Activated CD8-positive, alpha-beta T cell treated with anti-CD3 and anti-CD28 coated beads for 36 hours (primary cell): ENCODE measurements around the gene ASIC3. TPM values are rescaled to one million over a fixed set of nuclear protein-coding genes. Genes with fewer than 3 reads are reported as not detected.
A peak's percentile ranks its signal among the peaks of the same experiment; 100 is the strongest.
"Not testable (repeated sequence)": the region's sequence is repeated elsewhere in the genome, so short reads cannot be mapped to it uniquely, and the experiment has no call there.

ENCODE experiments used
- ATAC-seq: fragments of 200-7000 bp; cut with Tn5 transposase; one replicate; pipeline ENCODE4 v1.10.0; 2021; ENCODE audit warnings: mild to moderate bottlenecking, moderate library complexity
- CTCF ChIA-PET: fragments of 350-600 bp; sonication (Branson Sonifier 250); formaldehyde crosslinking; loops from one replicate; lab custom pipeline; 2021; ENCODE audit warnings: antibody characterized with exemption; lab: Charles Lee
- POLR2A ChIA-PET: fragments of 350-600 bp; sonication (Branson Sonifier 250); formaldehyde crosslinking; loops from one replicate; lab custom pipeline; 2021; ENCODE audit warnings: antibody characterized with exemption; lab: Charles Lee
- DNase-seq: peaks from one replicate; pipeline ENCODE4 v3.0.0-alpha.2; 2020
- H3K27ac Mint-ChIP-seq: one replicate; pipeline ENCODE4 v1.8.0; 2021; ENCODE audit warnings: mild to moderate bottlenecking, mixed read lengths
- H3K27me3 Mint-ChIP-seq: one replicate; pipeline ENCODE4 v1.8.0; 2021; ENCODE audit warnings: mixed read lengths
- H3K36me3 Mint-ChIP-seq: one replicate; pipeline ENCODE4 v1.8.0; 2021; ENCODE audit warnings: low read depth, mixed read lengths
- H3K4me1 Mint-ChIP-seq: one replicate; pipeline ENCODE4 v1.8.0; 2021; ENCODE audit warnings: low read depth, mixed read lengths
- H3K4me3 Mint-ChIP-seq: one replicate; pipeline ENCODE4 v1.8.0; 2021; ENCODE audit warnings: mild to moderate bottlenecking, moderate library complexity, mixed read lengths
- H3K9me3 Mint-ChIP-seq: one replicate; pipeline ENCODE4 v1.8.0; 2021; ENCODE audit warnings: mixed read lengths
- intact Hi-C: fragments of 100-400 bp; cut with micrococcal nuclease; formaldehyde crosslinking; loops from one replicate; pipeline ENCODE4 v1.10.0; 2022
- total RNA-seq, 2 experiments: library from RNA; stranded (reverse); gene quantifications; one replicate each; pipeline ENCODE4 v1.2.3, GENCODE V29; 2021
- TF ChIP-seq, protein P1 (sequence below): fragments of 200-600 bp; IDR thresholded peaks from one replicate; pipeline ENCODE4 v1.8.0; 2022; ENCODE audit warnings: antibody characterized with exemption, mild to moderate bottlenecking

Gene ASIC3
- total RNA-seq, 2 experiments from 2014 or later = 3.7 to 5.8 TPM

DNA sequence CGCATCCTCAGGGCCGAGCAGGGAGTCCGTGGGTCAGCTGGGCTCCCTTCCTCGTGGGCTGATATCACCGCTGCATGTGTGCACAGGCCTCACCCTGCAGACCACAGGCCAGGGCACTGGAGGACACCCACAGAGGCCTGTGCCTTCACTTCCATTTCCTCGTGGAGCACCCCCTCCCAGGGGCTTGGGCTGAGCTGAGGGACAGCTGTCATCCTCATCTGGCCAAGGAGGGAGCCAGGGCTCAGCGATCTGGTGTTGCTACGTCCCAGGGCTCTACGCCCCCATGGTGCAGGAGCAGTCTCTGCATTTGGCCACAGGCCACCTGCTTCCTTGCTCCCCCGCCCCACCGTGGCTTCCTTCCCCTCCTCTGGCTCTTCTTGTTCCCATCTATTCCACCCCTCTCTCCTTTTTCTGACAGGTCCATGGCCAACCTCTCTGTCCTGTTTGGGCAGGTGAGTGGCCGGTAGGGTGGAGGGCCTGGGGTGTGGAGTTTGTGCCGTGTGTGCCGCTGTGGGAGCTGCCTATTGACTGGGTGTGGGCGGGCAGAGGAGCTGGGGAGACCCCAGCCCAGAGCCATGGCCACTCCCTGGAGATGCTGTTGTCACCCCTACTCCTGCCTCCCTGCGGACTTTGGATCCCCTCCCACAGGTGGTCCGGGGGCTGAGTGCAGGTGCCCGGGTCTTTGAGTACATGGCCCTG is 8.3 kb upstream of the ASIC3 start:
- Mint-ChIP-seq H3K27ac (peak overlapping the region; percentile 89), H3K4me1 (peaks cover 20% of the 10 kb centered on the region)

DNA sequence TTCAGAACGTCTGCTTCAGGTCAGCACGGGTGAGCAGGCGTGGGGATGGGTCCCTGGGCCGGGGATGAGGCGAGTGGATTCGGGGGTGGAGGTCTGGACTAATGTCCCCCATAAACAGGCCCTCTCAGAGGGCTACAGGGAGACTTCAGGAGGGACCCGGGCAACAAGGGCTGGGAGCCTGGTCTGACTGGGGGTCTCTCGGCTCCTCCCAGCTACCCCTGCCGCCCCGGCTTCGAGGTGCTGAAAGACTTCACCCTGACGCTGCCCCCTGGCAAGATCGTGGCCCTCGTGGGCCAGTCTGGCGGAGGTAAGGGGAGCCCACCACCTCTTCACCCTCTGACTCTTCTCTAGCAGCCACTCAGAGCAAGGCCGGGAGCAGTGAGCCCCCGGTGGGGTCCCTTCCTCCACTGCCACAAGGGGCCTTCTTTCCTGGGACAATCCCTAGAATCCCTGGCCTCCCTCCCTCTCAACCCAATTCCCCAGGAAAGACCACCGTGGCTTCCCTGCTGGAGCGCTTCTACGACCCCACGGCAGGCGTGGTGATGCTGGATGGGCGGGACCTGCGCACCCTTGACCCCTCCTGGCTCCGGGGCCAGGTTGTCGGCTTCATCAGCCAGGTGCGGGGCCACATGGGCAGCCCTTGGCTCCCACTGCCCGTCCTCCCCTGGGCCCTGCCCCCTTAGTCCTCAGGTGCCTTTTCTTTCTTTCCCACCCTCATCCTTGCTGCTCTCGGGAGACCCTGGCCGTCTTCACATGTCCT is 7.5 kb upstream of the ASIC3 start:
- ATAC-seq (no peak), DNase-seq (no peak)
- ChIA-PET POLR2A (interaction anchor here (1.6 kb wide), 1 partner anchor 10 kb away, joined by 4 read pairs; no protein-coding TSS in a partner anchor), CTCF (interaction anchor here (0.9 to 1.7 kb wide), 2 partner anchors 20 to 23 kb away, joined by 3 to 5 read pairs; no protein-coding TSS in a partner anchor)
- H3K27ac Mint-ChIP-seq = no peak overlapping the region
- no peak overlapping the region for H3K4me3 Mint-ChIP-seq
- intact Hi-C loops = no loop called here
- H3K9me3 Mint-ChIP-seq = no peaks in the 10 kb centered on the region
- no peaks in the 10 kb centered on the region for H3K27me3 Mint-ChIP-seq
- H3K36me3 Mint-ChIP-seq = peaks cover 3% of the 10 kb centered on the region
- peaks cover 20% of the 10 kb centered on the region for H3K4me1 Mint-ChIP-seq
- TF ChIP-seq, protein P1, sequence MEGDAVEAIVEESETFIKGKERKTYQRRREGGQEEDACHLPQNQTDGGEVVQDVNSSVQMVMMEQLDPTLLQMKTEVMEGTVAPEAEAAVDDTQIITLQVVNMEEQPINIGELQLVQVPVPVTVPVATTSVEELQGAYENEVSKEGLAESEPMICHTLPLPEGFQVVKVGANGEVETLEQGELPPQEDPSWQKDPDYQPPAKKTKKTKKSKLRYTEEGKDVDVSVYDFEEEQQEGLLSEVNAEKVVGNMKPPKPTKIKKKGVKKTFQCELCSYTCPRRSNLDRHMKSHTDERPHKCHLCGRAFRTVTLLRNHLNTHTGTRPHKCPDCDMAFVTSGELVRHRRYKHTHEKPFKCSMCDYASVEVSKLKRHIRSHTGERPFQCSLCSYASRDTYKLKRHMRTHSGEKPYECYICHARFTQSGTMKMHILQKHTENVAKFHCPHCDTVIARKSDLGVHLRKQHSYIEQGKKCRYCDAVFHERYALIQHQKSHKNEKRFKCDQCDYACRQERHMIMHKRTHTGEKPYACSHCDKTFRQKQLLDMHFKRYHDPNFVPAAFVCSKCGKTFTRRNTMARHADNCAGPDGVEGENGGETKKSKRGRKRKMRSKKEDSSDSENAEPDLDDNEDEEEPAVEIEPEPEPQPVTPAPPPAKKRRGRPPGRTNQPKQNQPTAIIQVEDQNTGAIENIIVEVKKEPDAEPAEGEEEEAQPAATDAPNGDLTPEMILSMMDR = no peak

More for the DNA sequence above, 8.3 kb upstream of the ASIC3 start:
- H3K36me3 Mint-ChIP-seq = peaks cover 7% of the 10 kb centered on the region
- ATAC-seq (no peak), DNase-seq (no peak)
- H3K27me3 Mint-ChIP-seq = no peaks in the 10 kb centered on the region
- TF ChIP-seq, protein P1 = no peak
- intact Hi-C loops = no loop called here
- H3K4me3 Mint-ChIP-seq = no peak overlapping the region
- CTCF ChIA-PET = interaction anchor here (1.3 to 2.3 kb wide), 3 partner anchors 20 to 142 kb away, joined by 3 to 9 read pairs (median 5); no protein-coding TSS in a partner anchor
- no peaks in the 10 kb centered on the region for H3K9me3 Mint-ChIP-seq
- POLR2A ChIA-PET = interaction anchor here (1.3 to 1.7 kb wide), 3 partner anchors 11 to 14 kb away, joined by 4 read pairs; partner anchors contain the start of gene ABCB8

DNA sequence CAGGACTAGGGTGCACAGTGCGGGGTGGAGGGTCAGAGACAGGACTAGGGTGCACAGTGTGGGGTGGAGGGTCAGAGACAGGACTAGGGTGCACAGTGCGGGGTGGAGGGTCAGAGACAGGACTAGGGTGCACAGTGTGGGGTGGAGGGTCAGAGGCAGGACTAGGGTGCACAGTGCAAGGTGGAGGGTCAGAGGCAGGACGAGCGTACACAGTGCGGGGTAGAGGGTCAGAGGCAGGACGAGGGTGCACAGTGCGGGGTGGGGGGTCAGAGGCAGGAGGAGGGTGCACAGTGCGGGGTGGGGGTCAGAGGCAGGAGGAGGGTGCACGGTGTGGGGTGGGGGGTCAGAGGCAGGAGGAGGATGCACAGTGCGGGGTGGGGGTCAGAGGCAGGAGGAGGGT is 4.9 kb upstream of the ASIC3 start:
- intact Hi-C loops, H3K27ac Mint-ChIP-seq, H3K9me3 Mint-ChIP-seq, ATAC-seq, H3K36me3 Mint-ChIP-seq, POLR2A ChIA-PET, CTCF ChIA-PET, DNase-seq, H3K27me3 Mint-ChIP-seq, H3K4me3 Mint-ChIP-seq: not testable (repeated sequence)
- H3K4me1 Mint-ChIP-seq = peaks cover 20% of the 10 kb centered on the region

DNA sequence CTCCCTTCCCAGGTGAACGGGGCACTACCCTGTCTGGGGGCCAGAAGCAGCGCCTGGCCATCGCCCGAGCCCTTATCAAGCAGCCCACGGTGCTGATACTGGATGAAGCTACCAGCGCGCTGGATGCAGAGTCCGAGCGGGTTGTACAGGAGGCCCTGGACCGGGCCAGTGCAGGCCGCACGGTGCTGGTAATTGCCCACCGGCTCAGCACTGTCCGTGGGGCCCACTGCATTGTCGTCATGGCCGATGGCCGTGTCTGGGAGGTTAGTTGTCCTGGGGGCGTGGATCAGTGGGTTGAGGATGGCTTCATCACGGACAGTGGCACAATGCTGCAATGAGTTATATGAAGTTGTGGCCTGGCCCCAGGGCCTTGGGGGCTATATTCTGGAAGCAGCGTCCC is 4.4 kb upstream of the ASIC3 start:
- Mint-ChIP-seq H3K27me3 (no peaks in the 10 kb centered on the region), H3K4me3 (no peak overlapping the region), H3K36me3 (no peaks in the 10 kb centered on the region), H3K4me1 (peaks cover 14% of the 10 kb centered on the region), H3K27ac (no peak overlapping the region), H3K9me3 (no peaks in the 10 kb centered on the region)
- TF ChIP-seq, protein P1 = no peak
- intact Hi-C loops = no loop called here
- DNase-seq = no peak
- ChIA-PET POLR2A (interaction anchor here (0.6 kb wide), 1 partner anchor 11 kb away, joined by 3 read pairs; no protein-coding TSS in a partner anchor), CTCF (interaction anchor here (1.0 kb wide), 1 partner anchor 26 kb away, joined by 3 read pairs; no protein-coding TSS in a partner anchor)
- no peak for ATAC-seq

DNA sequence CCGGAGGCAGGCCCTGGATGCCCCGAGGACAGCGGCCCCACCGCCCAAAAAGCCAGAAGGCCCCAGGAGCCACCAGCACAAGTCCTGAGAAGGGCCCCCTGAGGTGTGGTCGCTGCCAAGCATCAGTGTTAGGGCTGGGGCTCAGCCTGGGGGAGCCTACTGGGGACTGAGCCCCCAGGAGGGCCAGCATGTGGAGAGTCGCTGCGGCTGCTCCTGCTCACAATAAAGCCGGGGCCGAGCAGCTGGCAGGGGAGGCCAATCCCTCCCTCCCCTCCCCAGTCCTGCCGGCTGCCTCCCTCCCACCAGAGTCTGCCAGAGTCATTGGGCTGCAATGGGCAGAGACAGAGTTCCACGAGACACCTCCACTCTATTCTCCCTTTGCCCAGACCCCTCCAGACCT is 3.1 kb upstream of the ASIC3 start:
- Mint-ChIP-seq H3K36me3 (no peaks in the 10 kb centered on the region), H3K27ac (no peak overlapping the region), H3K4me3 (no peak overlapping the region), H3K27me3 (no peaks in the 10 kb centered on the region), H3K9me3 (no peaks in the 10 kb centered on the region), H3K4me1 (peaks cover 1% of the 10 kb centered on the region)
- no peak for DNase-seq
- POLR2A ChIA-PET = interaction anchor here (1.1 to 1.5 kb wide), 2 partner anchors 8 to 32 kb away, joined by 3 to 4 read pairs; no protein-coding TSS in a partner anchor
- CTCF ChIA-PET = interaction anchor here (1.0 kb wide), 1 partner anchor 27 kb away, joined by 3 read pairs; no protein-coding TSS in a partner anchor
- TF ChIP-seq, protein P1 = no peak
- no peak for ATAC-seq
- intact Hi-C loops = no loop called here
